AG08396 (cell line): ENCODE results near the gene HOXC4.

Experiments
- DNase-seq: peaks from one replicate; pipeline ENCODE4 v3.0.0; 2012; ENCODE audit warnings: low spot score, mixed read lengths

HOXC4 gene

DNA sequence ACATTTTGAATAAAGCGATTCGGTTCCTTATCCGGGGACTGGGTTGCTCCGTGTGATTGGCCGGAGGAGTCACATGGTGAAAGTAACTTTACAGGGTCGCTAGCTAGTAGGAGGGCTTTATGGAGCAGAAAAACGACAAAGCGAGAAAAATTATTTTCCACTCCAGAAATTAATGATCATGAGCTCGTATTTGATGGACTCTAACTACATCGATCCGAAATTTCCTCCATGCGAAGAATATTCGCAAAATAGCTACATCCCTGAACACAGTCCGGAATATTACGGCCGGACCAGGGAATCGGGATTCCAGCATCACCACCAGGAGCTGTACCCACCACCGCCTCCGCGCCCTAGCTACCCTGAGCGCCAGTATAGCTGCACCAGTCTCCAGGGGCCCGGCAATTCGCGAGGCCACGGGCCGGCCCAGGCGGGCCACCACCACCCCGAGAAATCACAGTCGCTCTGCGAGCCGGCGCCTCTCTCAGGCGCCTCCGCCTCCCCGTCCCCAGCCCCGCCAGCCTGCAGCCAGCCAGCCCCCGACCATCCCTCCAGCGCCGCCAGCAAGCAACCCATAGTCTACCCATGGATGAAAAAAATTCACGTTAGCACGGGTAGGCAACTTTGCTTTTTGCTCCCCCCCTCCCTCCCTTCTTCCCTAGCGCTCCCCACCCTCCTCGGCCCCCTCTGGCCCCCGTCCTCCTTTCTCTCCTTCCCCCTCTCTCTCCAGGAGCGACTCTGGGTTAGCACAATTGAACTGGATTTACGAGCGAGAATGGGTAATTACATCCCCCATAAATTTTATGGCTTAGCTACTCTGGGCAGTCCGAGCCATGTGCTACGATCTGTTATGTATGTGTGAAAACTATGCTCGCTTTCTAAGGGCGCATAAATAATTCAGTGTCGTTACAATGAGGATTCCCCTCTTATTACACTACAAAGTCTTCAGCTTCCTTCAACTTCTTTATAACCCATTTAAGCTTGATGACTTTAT is at the start of gene HOXC4:
Gene HOXC4, plus strand, starts transcription at position 85 of the 991 bp plus-strand sequence. Its CDS starts 88 bp downstream, at position 173.
- DNase-seq = peak; percentile 85

- DNase-seq = no peak
Observed at GRCh38 chr12:54004063-54004840, 49.4 kb upstream of the HOXC4 start.

DNA sequence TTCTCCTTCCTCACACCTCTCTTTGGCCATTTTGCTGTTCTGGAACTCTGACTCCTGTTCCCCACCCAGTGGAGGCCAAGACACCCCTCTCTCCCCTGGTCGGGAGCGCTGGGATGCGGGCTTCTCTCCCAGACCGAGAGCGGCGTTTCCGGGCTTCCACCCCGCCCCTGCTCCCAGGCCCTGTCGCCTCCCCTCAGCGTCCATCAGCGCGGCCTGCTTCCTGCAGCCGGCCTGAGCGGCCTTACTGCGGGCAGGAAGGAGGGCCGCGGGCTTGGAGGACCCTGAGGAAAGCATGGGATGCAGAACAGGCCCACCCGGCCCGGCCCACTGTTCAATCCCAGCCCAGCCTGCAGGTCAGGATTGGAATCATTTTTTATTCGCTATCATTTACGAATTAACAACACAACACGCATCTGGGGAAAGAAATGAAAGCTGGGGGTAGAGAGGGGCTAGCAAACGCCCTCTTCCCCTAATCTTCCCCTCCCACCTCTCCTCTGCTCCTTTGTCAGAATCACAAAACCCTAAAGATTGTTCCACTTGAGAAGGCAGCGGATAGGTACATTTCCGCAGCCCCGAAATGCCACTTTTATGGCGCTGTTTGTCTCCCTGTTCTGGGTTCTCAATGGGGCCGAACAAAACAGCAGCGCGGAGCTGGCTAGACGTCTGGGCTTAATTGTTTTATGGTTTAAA is 48.6 kb upstream of the HOXC4 start:
- DNase-seq = no peak

DNA sequence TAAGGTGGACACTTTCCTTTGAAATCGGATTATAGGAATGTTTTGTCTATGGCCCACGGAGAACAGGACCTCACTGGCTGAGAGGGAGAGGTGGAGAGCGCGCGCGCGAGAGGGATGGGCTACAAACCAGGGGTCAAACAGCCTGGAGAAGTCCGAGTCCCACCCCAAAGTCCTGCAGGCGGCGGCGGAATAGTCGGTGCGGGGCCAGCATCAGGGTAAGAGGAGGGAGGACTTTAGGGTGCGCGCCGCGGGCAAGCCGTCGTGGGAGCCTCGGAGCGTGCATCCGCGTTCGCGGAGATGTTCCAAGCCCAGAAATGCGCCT is 48.1 kb upstream of the HOXC4 start:
- no peak for DNase-seq

DNA sequence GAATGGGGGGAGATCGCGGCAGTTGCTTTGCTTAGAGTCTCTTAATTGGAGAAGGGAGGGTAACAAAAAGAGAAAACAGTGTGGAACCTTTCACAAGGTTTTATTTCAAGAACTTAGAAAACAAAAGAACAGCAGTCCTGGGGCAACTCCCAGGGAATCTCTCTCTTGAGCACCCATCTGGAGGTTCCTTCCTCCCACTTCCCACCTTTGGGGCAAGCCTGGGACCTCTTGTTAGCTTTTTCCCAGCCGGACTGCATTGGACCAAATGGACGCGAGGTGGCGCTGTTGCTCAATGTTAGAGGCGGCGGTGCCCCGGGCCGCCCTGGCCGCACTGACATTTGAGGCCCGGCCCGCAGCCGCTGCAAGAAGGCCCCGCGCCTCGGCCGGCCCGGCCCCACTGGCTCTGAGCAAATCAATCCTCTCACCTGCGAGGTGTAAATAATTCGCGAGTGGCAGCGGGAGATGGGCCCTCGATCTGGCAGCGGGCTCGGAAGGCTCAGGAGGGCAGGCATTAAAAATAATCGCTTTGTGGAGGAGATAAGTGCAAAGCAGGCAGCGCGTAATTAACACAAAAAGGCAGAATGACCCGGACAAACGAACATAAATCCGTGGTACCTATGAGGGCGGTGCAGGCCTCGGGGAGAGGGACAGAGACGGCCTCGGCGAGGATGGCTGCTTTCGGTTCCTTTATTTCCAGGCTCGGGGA is 47.6 kb upstream of the HOXC4 start:
- DNase-seq = peak; percentile 92

GRCh38 chr12:54006559-54007220 is 46.9 kb upstream of the HOXC4 start:
- no peak for DNase-seq

DNA sequence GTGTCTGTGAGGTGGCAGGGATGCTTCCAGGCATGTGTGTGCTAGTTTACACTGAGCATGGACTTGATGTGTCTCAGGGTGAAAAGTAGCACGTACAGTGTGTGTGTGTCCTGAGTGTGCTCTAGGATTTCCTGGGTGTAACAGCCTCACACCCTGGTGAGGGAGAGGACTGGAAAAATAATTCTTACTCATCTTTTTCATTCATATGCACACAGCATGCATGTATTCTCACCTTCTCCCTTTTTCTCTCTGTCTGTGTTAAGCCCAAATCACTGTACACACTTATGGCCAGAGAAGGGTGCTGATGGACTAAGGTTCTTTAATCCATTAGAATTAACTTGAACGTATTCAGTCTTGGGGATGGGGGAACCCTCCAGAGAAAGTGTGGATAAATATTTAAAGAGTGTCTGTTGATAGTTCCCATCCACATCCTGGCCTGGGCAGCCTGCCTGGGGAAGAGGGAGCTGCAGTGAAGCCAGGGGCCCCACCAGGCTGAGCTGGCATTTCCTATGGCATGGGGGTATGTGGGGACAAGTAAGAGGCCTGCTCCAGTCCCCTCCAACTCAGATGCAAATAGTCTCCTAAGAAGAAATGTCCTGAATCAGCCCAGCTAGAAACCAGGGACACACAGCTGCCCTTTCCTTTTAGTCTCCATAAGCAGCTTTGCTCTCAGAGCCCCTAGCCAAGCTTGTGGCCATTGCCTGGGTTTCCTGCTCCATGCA is 45.9 kb upstream of the HOXC4 start:
- DNase-seq = no peak

GRCh38 chr12:54008260-54008552 is 45.4 kb upstream of the HOXC4 start:
- DNase-seq = no peak

GRCh38 chr12:54009171-54010052 is 44.2 kb upstream of the HOXC4 start:
- DNase-seq = peak; percentile 68

GRCh38 chr12:54010053-54010971 is 43.3 kb upstream of the HOXC4 start:
- DNase-seq = no peak

GRCh38 chr12:54010972-54011664 is 42.5 kb upstream of the HOXC4 start:
- DNase-seq = no peak

DNA sequence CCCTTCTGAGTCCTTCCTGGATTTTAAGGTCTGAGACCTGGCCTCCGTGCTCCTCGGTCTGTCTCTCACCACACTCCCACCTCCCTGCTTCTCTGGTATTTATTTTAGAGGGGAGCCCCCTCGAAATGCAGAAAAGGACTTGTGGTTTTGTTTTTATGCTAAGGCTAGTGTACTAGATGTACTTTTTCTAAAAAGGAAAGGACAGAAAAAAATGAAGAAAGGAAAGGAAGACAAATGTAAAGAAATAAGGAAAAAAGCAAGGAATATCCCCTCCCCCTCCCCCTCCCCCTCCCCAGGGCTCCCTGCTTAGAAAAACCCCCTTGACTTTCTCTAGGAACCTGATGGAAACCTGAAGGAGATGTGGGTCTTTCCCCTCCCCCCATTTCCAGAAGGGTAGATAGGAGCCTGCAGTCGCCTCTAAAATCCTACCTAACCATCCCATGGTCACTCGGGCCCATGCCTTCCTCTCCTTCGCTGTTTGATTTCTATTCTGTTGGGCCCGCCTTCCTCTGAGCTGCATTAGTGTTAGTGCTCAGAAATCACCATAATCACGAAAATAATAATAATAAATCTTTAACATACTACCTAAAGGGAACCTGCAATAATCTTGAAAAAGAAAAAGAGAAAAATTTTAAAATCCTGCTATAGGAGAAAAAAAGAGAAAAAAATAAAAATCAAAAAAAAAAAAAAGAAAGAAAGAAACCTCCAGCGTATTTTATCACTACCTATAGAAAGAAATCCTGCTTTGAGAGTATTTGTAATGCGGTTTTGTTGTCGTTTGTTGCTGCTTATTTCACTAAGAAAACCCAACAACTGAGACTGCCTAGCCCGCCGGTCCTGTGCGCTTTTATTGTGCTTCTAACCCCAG is 41.7 kb upstream of the HOXC4 start:
- DNase-seq = no peak

DNA sequence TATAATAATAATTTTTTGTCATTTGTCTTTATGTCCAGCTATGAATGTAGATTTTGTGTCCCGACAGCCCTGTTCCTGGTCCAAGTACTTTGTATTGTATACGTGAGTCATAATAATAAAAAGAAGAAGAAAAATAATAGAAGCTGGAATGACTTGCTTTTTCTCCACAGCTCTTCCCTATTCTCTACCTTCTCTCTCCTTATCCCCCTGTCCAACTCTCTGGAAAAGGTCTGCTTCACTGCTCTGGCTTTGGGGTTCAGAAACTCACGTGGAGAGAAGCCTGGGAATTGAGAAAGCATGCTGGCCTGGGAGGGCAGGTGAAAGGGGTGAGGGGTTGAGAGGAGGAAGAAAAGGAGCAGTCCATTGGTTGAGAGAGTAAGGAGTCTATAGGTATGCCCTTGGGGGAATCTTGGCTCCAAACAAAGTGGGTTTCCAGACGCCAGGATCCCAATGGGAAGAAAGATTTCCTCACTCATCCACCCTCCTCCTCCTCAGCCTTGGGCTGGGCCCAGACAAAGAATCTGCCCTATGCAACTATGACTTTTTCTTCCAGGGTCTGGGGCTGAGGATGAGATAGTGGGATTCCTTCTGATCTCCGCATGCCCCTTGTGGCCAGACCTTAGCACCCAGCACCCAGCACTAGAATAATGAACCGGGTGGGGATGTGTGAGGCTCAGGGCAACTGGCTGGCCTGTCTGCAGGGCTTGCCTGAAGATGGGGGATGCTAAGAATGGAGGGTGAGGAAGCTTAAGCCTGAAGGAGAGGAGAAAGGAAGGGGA is 40.8 kb upstream of the HOXC4 start:
- DNase-seq = no peak

- no peak for DNase-seq
Observed at GRCh38 chr12:54014377-54015017, 39.1 kb upstream of the HOXC4 start.

- no peak for DNase-seq
Observed at GRCh38 chr12:54015018-54015931, 38.4 kb upstream of the HOXC4 start.
